ENCODE results near the gene FLNC. TPM values are rescaled to one million over a fixed set of nuclear protein-coding genes. Genes with fewer than 3 reads are reported as not detected.

FLNC gene
- total and polyA plus RNA-seq, 2 of the 13 experiments (the other 11 are each of a cell fraction or from before 2014, with no cell fraction given), result 0.02 TPM; not detected in 1

DNA sequence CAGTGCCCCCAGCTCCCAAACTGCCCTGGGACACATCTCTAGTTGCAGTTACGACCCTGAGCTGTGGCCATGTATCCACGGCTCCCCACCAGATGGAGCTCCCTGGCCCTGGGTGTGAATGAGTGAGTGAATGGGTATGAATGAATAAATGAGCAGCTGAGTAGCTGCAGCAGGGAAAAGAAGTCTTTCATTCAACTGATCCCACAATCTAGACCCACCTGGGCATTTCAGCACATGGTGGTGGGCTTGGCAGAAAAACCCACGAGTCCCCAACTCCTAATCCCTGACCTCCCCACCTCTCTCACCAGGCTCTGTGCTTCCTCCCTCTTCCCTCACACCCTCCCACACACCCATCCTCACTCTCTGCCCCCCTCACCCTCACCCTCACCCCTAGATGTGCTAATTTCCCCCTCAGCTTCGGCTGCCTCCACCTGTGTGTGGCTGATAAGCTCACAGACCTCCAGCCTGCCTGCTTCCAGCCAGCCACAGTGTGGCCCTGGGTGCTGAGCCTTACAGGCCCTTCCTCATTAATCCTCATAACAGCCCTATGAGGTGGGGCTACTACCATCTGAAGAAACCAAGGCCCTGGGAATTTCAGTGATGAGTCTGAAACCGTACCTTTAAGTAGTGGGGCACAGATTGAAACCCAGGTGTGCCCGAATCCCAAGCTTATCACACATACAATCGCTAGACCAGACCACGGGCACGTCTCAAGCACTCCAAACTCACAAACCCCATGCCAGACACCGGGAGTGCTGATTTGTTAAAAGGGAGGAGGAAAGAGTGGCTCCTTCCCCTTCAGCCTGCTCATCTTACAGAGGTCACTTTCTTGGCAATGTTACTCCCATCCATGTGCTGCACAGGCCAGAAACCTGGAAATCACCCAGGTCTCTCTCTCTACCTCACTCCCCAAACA is 30.2 kb downstream of the FLNC start:
- Histone ChIP-seq H3K27me3 (ENCODE audit: control insufficient read depth in 1 of 2, insufficient read depth in 2 of 2, low read length in 2 of 2) (peaks cover 2 to 25% of the 10 kb centered on the region in 2 experiments; a peak in 4 of 5 replicates), H3K9ac (ENCODE audit: insufficient read depth, low read depth, low read length) (no peak overlapping the region), H3K27ac (ENCODE audit: extremely low read length, insufficient read depth, low read length) (no peak overlapping the region), H3K4me2 (ENCODE audit: low read depth, low read length) (no peak overlapping the region), H3K79me2 (ENCODE audit: insufficient read depth, low read length) (peaks cover 11% of the 10 kb centered on the region), H4K20me1 (ENCODE audit: insufficient read depth, low read length) (no peaks in the 10 kb centered on the region; the same call in 1 of the 2 replicates), H3K4me1 (ENCODE audit: insufficient read depth, low read length) (peaks cover 15% of the 10 kb centered on the region), H3K36me3 (replicated peaks in 1 of 2; ENCODE audit: control insufficient read depth in 1 of 2, insufficient read depth in 2 of 2, low read length in 2 of 2) (peaks cover 0 to 5% of the 10 kb centered on the region in 2 experiments; a peak in 2 of 5 replicates), H3K9me3 (ENCODE audit: low read length) (no peaks in the 10 kb centered on the region), H2AFZ (ENCODE audit: low read length) (no peak overlapping the region), H3K4me3 (replicated peaks in 1 of 3; ENCODE audit: insufficient read depth in 1 of 3, low read depth in 2 of 3, low read length in 3 of 3) (no peak overlapping the region)
- CTCF ChIA-PET (ENCODE audit: low intra/inter-chr PET ratio, low total read pairs), result no interaction called here
- no TSS peak for BruUV-seq (replicated peaks)
- WGBS (ENCODE audit: low lambda C conversion rate), result 20% methylated on average over 9 of the region's 10 CpGs
- POLR2A ChIA-PET, result no interaction called here
- FAIRE-seq, result no peak
- ATAC-seq, result 0 out of 3 replicates have a peak, but pooled peaks have one; percentile 8
- intact Hi-C loops (cut with micrococcal nuclease; ENCODE audit: unreplicated experiment) (loop anchor here (10.0 kb wide), 1 partner anchor 76 kb away; no protein-coding TSS in a partner anchor), in situ Hi-C loops (cut with HindIII; ENCODE audit: extremely low pct_ligation_motif_present, low pct_unique_long_range_greater_than_20kb) (no loop called here)
- no peak for DNase-seq (ENCODE audit: low spot score)
- TF ChIP-seq IRF1 (CRISPR knock-in tag; IDR thresholded peaks at IDR 0.05; ENCODE audit: low read depth) (no peak), ZBTB46 (CRISPR knock-in tag; IDR thresholded peaks at IDR 0.05; ENCODE audit: borderline replicate concordance) (no peak), DDIT3 (CRISPR knock-in tag; IDR thresholded peaks at IDR 0.05) (no peak), ZBTB21 (CRISPR knock-in tag; IDR thresholded peaks at IDR 0.05) (no peak), CTCF (CRISPR knock-in tag; IDR thresholded peaks at IDR 0.05) (peak; percentile 50), ZNF629 (CRISPR knock-in tag; conservative IDR thresholded peaks at IDR 0.05) (peak; percentile 58), ATRX (CRISPR knock-in tag; IDR thresholded peaks at IDR 0.05; ENCODE audit: borderline replicate concordance) (no peak), FIP1L1 (IDR thresholded peaks at IDR 0.05; ENCODE audit: borderline replicate concordance, insufficient read depth, low read depth, low read length) (no peak), ZGPAT (CRISPR knock-in tag; IDR thresholded peaks at IDR 0.05) (no peak), STAG1 (CRISPR knock-in tag; IDR thresholded peaks at IDR 0.05) (peak; percentile 13; the same call in 1 of the 2 replicates)
- TF ChIP-seq, protein P1, sequence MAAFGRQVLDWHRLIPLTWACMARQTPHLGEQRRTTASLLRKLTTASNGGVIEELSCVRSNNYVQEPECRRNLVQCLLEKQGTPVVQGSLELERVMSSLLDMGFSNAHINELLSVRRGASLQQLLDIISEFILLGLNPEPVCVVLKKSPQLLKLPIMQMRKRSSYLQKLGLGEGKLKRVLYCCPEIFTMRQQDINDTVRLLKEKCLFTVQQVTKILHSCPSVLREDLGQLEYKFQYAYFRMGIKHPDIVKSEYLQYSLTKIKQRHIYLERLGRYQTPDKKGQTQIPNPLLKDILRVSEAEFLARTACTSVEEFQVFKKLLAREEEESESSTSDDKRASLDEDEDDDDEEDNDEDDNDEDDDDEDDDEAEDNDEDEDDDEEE (CRISPR knock-in tag; IDR thresholded peaks at IDR 0.05), result no peak
- TF ChIP-seq, protein P2, sequence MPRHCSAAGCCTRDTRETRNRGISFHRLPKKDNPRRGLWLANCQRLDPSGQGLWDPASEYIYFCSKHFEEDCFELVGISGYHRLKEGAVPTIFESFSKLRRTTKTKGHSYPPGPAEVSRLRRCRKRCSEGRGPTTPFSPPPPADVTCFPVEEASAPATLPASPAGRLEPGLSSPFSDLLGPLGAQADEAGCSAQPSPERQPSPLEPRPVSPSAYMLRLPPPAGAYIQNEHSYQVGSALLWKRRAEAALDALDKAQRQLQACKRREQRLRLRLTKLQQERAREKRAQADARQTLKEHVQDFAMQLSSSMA (CRISPR knock-in tag; IDR thresholded peaks at IDR 0.05), result no peak
